ACC112 (cell line): Measurements from ENCODE around the gene IL17F.

Experiments
- H2AFZ ChIP-seq: fragments of 200-600 bp; sonication (generic); one replicate; pipeline ENCODE4 v1.6.0; 2017; ENCODE audit warnings: antibody characterized with exemption, low read length; ENCODE audit not compliant: unreplicated experiment
- H3K27ac ChIP-seq: fragments of 200-600 bp; sonication (generic); 2 replicates; pipeline ENCODE4 v1.5.1; 2014; ENCODE audit warnings: low read depth, mild to moderate bottlenecking, antibody characterized with exemption, low read length, moderate library complexity
- H3K27me3 ChIP-seq: fragments of 200-600 bp; sonication (generic); 2 replicates; pipeline ENCODE4 v1.6.1; 2014; ENCODE audit warnings: mild to moderate bottlenecking, antibody characterized with exemption, low read length, moderate library complexity, mixed read lengths; ENCODE audit not compliant: insufficient read depth
- H3K36me3 ChIP-seq: fragments of 200-600 bp; sonication (generic); 2 replicates; pipeline ENCODE4 v1.6.1; 2016; ENCODE audit warnings: mild to moderate bottlenecking, antibody characterized with exemption, low read length, moderate library complexity, mixed read lengths; ENCODE audit not compliant: insufficient read depth
- H3K4me1 ChIP-seq: fragments of 200-600 bp; sonication (generic); one replicate; pipeline ENCODE4 v1.6.1; 2016; ENCODE audit warnings: low read length, mixed read lengths; ENCODE audit not compliant: insufficient read depth, unreplicated experiment, control insufficient read depth
- H3K4me3 ChIP-seq: fragments of 200-600 bp; sonication (generic); 2 replicates; pipeline ENCODE4 v1.5.1; 2014; ENCODE audit warnings: mild to moderate bottlenecking, low read depth, low read length
- H3K79me2 ChIP-seq: fragments of 200-600 bp; sonication (generic); one replicate; pipeline ENCODE4 v1.6.0; 2016; ENCODE audit warnings: low read length; ENCODE audit not compliant: control insufficient read depth, unreplicated experiment, insufficient read depth

Gene IL17F

GRCh38 chr6:52271852-52272460, 27.7 kb upstream of the IL17F start:
- Histone ChIP-seq H3K4me1 (no peaks in the 10 kb centered on the region), H3K27ac (no peak overlapping the region), H3K27me3 (no peaks in the 10 kb centered on the region), H3K79me2 (no peaks in the 10 kb centered on the region), H2AFZ (no peak overlapping the region), H3K36me3 (peaks cover 46% of the 10 kb centered on the region), H3K4me3 (no peak overlapping the region)

GRCh38 chr6:52263709-52264540, 19.6 kb upstream of the IL17F start:
- Histone ChIP-seq H3K4me1 (no peaks in the 10 kb centered on the region), H3K4me3 (no peak overlapping the region), H3K27ac (no peak overlapping the region), H2AFZ (no peak overlapping the region), H3K27me3 (no peaks in the 10 kb centered on the region), H3K36me3 (peaks cover 39% of the 10 kb centered on the region), H3K79me2 (no peaks in the 10 kb centered on the region)

- peaks cover 27% of the 10 kb centered on the region for H3K36me3 ChIP-seq
- H3K79me2 ChIP-seq, result no peaks in the 10 kb centered on the region
- H3K27me3 ChIP-seq, result no peaks in the 10 kb centered on the region
- no peaks in the 10 kb centered on the region for H3K4me1 ChIP-seq
- no peak overlapping the region for H2AFZ ChIP-seq
- H3K27ac ChIP-seq, result no peak overlapping the region
- H3K4me3 ChIP-seq, result no peak overlapping the region
These were observed 18.5 kb upstream of the IL17F start for GRCh38 chr6:52262620-52263344.

- Histone ChIP-seq H2AFZ (no peak overlapping the region), H3K4me1 (no peaks in the 10 kb centered on the region), H3K4me3 (no peak overlapping the region), H3K27ac (no peak overlapping the region), H3K27me3 (no peaks in the 10 kb centered on the region), H3K36me3 (peaks cover 23% of the 10 kb centered on the region), H3K79me2 (no peaks in the 10 kb centered on the region)
These were observed 16.9 kb upstream of the IL17F start for GRCh38 chr6:52261229-52261628.

GRCh38 chr6:52260634-52261033, 16.3 kb upstream of the IL17F start:
- no peaks in the 10 kb centered on the region for H3K79me2 ChIP-seq
- H3K36me3 ChIP-seq, result peaks cover 18% of the 10 kb centered on the region
- H3K27ac ChIP-seq, result no peak overlapping the region
- no peak overlapping the region for H3K4me3 ChIP-seq
- no peak overlapping the region for H2AFZ ChIP-seq
- peaks cover 6% of the 10 kb centered on the region for H3K27me3 ChIP-seq
- H3K4me1 ChIP-seq, result no peaks in the 10 kb centered on the region

- Histone ChIP-seq H3K36me3 (no peaks in the 10 kb centered on the region), H2AFZ (no peak overlapping the region), H3K79me2 (no peaks in the 10 kb centered on the region), H3K4me3 (no peak overlapping the region), H3K27ac (no peak overlapping the region), H3K4me1 (no peaks in the 10 kb centered on the region), H3K27me3 (peaks cover 56% of the 10 kb centered on the region)
These were observed 11.1 kb upstream of the IL17F start for GRCh38 chr6:52255434-52255833.

GRCh38 chr6:52254731-52255378, 10.6 kb upstream of the IL17F start:
- peaks cover 62% of the 10 kb centered on the region for H3K27me3 ChIP-seq
- H2AFZ ChIP-seq, result no peak overlapping the region
- no peak overlapping the region for H3K4me3 ChIP-seq
- H3K36me3 ChIP-seq, result no peaks in the 10 kb centered on the region
- no peaks in the 10 kb centered on the region for H3K79me2 ChIP-seq
- no peaks in the 10 kb centered on the region for H3K4me1 ChIP-seq
- H3K27ac ChIP-seq, result no peak overlapping the region

- Histone ChIP-seq H3K27ac (no peak overlapping the region), H3K36me3 (no peaks in the 10 kb centered on the region), H3K4me3 (no peak overlapping the region), H3K27me3 (peaks cover 76% of the 10 kb centered on the region), H3K79me2 (no peaks in the 10 kb centered on the region), H3K4me1 (no peaks in the 10 kb centered on the region), H2AFZ (no peak overlapping the region)
These were observed 9.2 kb upstream of the IL17F start for GRCh38 chr6:52253494-52253893.

GRCh38 chr6:52251113-52251512, 6.8 kb upstream of the IL17F start:
- Histone ChIP-seq H3K4me1 (no peaks in the 10 kb centered on the region), H2AFZ (no peak overlapping the region), H3K27ac (no peak overlapping the region), H3K4me3 (no peak overlapping the region), H3K27me3 (peaks cover 92% of the 10 kb centered on the region), H3K79me2 (no peaks in the 10 kb centered on the region), H3K36me3 (no peaks in the 10 kb centered on the region)

GRCh38 chr6:52249078-52249477, 4.8 kb upstream of the IL17F start:
- H3K27me3 ChIP-seq, result peaks cover 84% of the 10 kb centered on the region
- H2AFZ ChIP-seq, result no peak overlapping the region

More at GRCh38 chr6:52249078-52249477, 4.8 kb upstream of the IL17F start:
- no peaks in the 10 kb centered on the region for H3K36me3 ChIP-seq
- no peaks in the 10 kb centered on the region for H3K79me2 ChIP-seq
- H3K27ac ChIP-seq, result no peak overlapping the region
- no peaks in the 10 kb centered on the region for H3K4me1 ChIP-seq
- H3K4me3 ChIP-seq, result no peak overlapping the region
